Endothelial cell of umbilical vein (primary cell): ENCODE measurements around the gene COBLL1.

ENCODE experiments used
- CTCF ChIP-seq, 2 donors: IDR thresholded peaks; 1 replicate in 1 of 2; 2 replicates in 1 of 2; pipeline ENCODE4 v1.5.1; 2011; ENCODE audit warnings: low read length in 2 of 2, mild to moderate bottlenecking in 2 of 2, moderate library complexity in 2 of 2, control low read depth in 1 of 2, inconsistent platforms in 1 of 2, low read depth in 1 of 2; ENCODE audit not compliant: insufficient read depth in 1 of 2; ENCODE audit errors: extremely low read depth in 1 of 2
- POLR2A ChIP-seq: IDR thresholded peaks from 2 replicates; pipeline ENCODE4 v1.6.1; 2012; ENCODE audit warnings: low read depth, mild to moderate bottlenecking, control low read depth, low read length
- POLR2AphosphoS5 ChIP-seq: IDR thresholded peaks from 2 replicates; pipeline ENCODE4 v1.6.1; 2012; ENCODE audit warnings: low read depth, mild to moderate bottlenecking, control low read depth, low read length, moderate library complexity; ENCODE audit not compliant: insufficient read depth

- TF ChIP-seq CTCF (IDR thresholded peaks at IDR 0.05; ENCODE audit: extremely low read depth in 1 of 2, insufficient read depth in 1 of 2, low read depth in 1 of 2, low read length in 2 of 2) (no peak), POLR2A (no peak), POLR2AphosphoS5 (no peak)
Measured at GRCh38 chr2:164747783-164748433, 93.7 kb downstream of the COBLL1 start.
